NOMO-1 (cell line): ENCODE results near the gene PPAN.

Experiments used
- DNase-seq, 2 experiments: peaks; one replicate each; lab custom pipeline; 2025; ENCODE audit not compliant: unreplicated experiment in 2 of 2; lab: John Stamatoyannopoulos, UW

The PPAN gene

DNA sequence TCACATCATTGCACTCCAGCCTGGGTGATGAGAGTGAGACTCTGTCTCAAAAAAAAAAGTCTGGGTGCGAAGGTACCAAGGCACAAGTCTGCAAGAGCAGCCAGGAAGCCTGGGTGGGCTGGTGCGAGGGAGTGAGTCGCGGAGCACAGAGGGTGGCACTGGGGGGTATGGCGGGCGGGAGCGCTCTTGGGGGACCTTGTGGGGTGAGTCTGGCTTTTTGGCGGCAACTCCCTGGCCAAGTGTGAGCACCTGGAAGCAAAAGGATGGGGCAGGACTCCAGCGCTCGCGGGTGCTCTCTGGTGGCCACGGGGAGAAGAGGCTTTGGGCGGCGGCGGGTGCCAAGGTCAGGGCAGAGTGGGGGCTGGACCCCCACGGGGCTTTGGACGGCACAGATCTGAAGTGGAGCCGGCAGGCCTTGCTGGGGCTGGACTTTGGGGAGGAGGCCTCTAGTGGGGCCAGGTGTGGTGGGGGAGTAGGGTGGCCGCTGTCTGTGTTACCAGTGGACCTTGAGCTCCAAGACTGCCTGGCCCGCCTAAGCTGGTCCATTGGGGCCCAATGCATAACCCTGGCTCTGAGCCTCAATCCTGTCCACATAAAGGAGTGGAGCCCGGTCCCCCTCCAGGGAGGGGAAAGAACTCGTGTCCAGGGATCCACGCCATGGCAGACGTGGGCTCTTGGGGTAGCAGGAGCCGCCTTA is 6.9 kb downstream of the PPAN start:
- peak in 1 of 2 experiments; percentile 28 for DNase-seq

DNA sequence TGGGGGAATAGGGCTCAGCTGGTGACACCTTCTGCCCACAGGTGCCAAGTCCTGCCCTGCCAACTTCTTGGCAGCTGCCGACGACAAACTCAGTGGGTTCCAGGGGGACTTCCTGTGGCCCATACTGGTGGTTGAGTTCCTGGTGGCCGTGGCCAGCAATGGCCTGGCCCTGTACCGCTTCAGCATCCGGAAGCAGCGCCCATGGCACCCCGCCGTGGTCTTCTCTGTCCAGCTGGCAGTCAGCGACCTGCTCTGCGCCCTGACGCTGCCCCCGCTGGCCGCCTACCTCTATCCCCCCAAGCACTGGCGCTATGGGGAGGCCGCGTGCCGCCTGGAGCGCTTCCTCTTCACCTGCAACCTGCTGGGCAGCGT is 7.4 kb downstream of the PPAN start:
- DNase-seq, result no peak

DNA sequence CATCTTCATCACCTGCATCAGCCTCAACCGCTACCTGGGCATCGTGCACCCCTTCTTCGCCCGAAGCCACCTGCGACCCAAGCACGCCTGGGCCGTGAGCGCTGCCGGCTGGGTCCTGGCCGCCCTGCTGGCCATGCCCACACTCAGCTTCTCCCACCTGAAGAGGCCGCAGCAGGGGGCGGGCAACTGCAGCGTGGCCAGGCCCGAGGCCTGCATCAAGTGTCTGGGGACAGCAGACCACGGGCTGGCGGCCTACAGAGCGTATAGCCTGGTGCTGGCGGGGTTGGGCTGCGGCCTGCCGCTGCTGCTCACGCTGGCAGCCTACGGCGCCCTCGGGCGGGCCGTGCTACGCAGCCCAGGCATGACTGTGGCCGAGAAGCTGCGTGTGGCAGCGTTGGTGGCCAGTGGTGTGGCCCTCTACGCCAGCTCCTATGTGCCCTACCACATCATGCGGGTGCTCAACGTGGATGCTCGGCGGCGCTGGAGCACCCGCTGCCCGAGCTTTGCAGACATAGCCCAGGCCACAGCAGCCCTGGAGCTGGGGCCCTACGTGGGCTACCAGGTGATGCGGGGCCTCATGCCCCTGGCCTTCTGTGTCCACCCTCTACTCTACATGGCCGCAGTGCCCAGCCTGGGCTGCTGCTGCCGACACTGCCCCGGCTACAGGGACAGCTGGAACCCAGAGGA is 7.9 kb downstream of the PPAN start:
- DNase-seq, result no peak

DNA sequence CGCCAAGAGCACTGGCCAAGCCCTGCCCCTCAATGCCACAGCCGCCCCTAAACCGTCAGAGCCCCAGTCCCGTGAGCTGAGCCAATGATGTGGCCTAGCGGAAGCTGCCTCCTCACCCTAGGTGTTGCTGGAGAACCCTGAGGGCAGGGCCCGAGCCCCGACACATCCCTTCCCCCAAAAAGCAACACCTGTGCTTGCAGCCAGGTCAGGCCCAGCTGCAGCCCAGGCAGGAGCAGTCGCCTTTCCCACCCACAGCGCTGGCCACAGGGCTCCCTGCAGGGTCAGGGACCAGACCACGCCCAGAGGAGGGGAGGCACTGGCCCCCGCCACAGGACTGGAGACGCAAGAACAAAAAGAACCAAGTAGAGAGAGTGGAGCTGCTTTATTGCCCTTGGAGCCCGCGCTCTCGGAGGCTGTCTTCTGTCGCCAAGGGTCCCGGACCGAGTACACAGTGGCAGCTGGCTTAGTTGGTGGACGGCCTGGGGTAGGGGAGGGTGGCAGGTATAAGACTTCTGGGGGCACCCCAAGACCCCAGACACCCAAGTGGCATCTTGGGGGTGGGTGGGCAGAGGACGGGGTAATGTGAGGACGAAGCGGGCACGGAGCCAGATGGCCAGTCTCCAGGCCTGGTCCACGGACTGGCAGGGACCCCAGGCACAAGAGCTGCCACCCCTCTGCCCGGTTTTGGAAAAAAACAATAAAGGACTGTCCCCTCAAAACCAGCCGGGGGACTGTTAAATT is 8.7 kb downstream of the PPAN start:
- DNase-seq, result no peak

DNA sequence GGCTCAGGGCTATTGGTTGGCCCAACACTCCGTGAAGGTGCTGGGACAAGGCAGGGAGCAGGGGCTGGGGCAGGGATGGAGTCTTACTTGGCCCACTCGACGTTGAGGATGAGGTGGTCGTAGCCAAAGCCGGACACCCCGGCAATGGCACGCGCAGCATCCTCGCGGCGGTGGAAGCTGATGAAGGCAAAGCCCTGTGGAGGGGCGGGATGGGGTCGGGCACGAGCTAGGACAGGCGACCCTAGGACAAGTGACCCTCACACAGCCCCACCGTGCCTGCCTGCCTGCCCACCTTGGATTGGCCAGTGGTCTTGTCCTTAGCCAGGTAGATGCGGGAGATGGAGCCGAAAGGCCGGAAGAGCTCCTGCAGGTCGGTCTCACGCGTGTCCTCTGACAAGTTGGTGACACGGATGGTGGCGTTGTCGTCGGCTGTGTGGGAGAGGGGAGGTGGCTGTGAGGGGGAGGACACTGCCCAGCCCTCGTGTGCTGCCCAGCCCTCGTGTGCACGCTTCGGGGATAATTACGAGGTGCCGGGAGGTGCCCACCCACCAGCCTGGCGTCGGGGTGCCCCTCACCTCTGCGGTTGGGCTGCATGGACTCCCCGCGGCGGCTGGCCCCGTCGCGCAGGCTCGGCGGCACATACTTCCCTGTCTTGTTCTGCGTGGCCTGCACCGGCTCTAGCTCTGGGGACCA is 9.4 kb downstream of the PPAN start:
- no peak for DNase-seq

DNA sequence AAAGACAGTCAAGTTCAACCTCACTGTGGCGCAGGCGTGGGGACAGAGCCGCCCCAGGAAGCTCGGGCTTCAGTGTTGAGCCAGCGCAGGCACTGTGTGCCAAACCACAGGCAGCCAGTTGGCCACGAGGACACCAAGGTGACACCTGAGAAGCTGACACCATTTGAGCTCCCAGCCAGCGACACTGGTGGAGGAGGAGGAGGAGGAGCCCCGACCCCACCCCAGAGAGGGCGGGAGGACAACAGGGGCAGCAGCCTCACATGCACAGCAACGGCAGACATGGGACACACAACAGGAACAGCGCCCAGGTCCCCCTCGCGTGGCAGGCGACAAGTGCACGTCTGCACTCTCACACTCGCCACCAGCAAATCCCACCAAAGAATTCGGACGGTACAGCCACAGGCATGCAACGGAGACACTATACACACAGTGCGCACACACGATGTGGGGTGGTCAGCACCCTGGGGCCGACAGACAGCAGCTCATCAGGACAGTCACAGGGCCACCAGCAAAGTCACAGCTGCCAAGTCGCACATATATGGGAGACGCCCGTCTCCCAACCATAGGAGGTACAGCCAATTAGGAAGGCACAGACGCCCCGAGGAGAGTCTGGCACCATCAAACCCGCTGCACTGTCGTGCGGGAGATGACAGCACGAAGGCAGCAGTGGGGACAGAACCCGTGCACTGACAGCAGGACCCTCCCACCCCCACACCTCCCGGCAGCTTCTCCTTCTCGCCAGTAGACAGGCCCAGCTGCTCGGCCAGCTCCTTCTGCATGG is 10.1 kb downstream of the PPAN start:
- no peak for DNase-seq

DNA sequence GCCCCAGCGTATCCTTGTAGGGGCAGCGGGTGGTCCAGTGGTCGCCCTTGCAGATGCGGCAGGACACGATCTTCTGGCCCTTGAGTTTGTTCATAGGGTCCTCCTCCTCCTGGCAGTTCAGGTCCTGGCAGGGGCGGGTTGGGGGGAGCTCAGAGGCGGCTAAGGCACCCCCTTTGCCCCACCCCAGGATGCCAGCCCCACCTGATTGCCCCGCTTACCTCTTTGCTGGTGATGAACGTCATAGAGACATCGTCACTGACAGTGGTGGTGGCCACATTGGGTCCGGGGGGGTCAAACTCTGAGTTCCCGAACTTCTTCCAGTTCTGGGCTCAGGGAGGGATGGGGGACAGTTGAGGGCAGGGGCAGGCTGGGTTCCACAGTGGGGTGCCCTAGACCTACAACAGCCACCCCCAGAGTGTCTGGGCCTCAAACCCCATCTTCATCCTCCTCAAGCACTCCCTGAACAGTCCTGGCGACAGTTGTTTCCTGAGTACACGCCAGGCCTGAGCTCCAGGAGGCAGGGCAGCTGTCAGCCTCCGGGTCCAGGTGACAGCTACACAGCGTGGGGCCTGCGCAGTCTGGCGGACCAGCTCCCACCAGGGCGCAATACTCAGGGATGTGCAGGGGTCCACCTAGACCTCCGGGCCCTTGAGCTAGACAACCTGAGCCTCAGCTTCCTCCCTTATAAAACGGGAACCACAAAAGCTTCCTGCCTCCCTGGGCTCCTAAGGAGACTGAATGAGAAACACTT is 10.9 kb downstream of the PPAN start:
- no peak for DNase-seq

DNA sequence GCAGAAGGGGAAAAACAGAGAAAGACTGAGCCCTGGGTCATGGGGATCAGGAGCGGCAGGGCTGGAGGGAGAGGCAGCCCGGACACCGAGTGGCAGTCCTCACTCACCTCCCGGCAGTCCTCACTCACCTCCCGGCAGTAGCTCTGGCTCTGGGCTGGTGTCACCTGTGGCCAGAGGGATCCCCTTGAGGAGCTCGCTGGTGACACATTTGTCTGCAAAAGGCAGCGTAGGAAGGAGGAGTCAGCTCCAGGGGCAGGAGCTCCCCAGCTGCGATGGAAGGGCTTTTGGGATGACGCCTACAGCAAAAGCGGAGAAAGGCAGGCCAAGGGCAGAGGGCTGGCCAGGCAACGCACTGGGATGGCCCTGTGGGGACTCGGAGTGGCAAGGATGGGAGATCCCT is 12.8 kb downstream of the PPAN start:
- no peak for DNase-seq

DNA sequence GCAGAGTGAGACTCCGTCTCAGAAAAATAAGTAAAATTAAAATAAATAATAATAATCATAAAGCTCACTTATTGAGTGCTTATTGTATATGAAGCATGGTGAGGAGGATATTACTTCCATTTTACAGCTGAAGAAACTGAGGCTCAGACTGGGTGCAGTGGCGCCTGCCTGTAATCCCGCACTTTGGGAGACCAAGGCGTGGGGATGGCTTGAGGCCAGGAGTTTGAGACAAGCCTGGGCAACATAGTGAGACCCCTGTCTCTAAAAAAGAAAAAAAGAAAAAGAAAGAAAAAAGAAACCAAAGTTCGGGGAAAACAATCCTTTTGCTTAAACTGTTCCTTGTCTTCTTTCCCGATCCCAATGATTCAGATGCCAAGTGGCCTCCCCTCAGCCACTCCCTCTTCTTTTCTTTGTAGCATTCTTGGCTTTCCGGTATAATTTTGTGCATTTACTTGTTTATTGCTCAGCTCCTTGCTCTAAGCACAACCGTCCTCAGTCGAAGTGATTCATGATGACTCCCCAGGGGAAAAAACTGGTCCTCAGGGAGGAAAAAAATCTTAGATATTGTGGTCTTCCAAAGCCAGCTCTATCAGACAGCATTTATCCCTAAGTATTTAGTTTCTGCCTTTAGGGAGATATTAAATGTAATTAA is 14.5 kb downstream of the PPAN start:
- no peak for DNase-seq

DNA sequence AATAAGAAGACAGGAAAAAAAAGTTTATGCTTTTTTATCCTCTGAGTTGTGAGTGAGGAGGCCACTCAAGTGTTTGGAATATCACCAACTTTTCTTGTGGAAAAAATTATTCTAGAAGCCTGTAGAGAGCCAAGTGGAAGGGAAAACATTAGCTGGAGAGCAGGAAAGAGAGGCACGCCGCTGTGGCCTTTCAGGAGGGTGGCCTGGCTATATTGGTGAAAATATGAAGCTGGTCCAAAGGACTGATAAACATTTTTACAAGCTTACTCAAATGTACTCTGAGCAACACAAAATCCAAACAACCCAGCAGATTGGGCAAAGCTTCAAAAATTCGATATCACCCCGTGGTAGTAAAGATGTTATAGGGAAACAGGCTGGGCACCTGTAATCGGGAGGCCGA is 15.9 kb downstream of the PPAN start:
- DNase-seq, result no peak

DNA sequence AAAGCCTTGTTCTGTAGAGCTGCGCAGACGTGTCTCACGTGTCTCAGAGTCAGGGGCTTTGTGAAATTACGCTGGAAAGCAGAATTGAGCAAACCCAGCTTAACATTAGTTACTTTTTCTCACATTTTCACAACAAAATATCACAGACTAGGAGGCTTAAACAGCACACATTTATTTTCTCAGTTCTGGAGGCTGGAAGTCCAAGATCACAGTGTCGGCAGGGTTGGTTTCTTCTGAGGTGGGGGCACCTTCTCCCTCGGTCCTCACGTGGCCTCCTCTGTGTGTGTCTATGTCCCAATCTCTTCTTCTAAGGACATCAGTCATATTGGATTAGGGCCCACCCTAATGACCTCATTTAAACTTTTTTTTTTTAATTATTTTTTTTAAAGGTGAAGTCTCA is 18.3 kb downstream of the PPAN start:
- DNase-seq, result no peak

DNA sequence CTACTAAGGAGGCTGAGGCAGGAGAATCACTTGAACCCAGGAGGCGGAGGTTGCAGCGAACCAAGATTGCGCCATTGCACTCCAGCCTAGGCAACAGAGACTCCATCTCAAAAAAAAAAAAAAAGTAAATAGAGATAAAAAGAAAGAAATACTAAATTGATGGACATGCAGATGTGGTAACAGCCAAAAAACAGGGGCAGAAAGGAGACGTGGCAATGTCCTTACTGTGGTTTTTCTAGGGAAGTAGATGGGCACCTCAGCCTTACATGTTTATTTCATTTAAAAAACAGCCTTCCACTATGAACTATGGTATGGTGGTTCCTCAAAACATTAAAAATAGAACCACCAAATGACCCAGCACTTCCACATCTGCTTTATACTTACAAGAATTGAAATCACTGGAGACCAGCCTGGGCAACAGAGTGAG is 20.1 kb downstream of the PPAN start:
- peak; percentile 87 to 98 for DNase-seq

DNA sequence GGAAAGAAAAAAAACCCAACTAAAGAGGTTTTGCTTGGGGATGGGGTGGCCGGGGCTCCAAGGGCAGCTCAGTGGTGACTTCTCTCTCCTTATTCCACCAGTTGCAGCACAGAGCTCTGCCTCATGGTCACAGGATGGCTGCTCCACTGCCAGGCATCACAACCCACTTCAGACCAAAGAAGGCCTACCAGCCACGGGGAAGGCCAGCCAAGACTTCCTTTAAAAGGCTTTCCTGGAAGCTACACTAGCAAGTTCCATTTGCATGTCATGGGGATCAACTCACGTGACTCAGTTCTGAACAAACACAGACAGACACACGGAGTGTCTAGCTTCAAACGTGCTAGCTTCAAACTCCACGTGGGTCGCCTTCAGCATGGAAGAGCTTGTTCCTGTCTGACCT is 26.7 kb downstream of the PPAN start:
- DNase-seq, result no peak

DNA sequence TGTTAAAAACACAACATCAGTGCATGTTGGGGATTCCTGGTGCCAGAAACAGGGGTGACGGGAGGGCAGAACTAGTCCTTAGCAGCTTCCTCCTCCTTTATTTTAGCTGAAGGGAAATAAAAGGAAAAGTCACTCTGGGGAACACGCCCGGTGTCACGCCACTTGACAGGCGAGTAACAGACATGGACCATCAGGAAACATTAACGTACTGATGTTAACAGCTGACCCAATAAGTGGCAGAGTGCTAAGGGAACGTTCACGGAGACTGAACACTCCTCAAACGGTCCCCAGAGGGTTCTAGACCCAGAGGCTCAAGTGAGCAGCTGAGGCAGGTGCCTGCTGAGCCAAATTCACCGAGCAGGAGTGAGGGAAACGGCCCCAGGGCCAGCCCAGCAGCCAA is 27.4 kb downstream of the PPAN start:
- DNase-seq, result no peak

DNA sequence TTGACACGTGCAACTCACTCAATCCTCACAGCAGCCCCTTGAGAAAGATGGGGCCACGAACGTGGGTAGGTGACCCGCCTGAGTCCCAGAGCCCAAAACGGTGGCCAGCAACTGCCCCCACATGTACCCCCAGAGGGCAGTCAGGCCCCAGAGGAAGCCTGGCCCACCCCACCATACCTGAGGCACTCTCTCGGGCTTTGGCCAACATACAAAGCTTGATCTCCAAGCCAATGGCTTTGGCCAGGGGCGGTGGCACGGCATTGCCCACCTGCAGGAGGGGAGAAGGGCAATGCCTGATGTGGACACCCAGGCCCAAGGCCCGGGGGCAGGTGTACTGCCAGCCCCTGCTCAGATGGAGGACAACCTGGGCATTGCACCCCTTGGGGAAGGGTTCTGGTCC is 27.9 kb downstream of the PPAN start:
- DNase-seq, result no peak

DNA sequence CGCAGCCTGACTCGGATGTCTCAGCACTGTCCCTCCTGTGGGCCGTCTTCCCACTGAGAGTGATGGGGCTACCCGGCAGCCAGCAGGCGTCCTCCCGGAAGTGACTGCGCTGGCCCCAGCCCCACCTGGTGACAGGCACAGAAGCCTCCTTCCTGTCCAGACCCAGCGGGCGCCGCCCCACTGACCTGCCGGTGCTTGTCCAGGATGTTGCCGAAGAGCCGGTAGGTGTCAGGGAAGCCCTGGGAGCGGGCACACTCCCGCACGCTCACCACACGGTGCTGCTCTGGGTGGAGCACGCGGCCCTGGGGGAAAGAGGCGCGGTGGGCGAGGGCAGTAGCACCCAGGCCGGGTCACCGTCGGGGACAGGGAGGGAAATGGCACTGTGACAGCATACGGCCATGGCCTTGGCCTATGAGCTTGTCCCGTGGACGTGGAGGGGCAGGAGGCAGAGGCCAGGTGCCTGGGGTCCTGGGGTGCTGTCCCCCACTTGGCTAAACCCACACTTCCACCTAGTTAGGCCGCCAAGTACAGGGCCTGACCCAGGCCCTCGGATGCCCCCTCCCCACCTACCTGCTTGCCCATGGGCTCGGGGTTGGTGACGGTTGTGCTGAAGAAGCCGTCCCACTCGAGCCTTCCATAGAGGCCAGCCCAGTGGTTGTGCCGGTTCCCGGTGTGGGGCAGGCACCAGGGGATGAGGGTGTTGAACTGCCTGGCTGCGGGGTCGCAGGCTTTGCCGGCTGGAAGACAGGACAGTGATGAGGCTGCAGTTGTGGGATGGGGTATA is 29.6 kb downstream of the PPAN start:
- no peak for DNase-seq

DNA sequence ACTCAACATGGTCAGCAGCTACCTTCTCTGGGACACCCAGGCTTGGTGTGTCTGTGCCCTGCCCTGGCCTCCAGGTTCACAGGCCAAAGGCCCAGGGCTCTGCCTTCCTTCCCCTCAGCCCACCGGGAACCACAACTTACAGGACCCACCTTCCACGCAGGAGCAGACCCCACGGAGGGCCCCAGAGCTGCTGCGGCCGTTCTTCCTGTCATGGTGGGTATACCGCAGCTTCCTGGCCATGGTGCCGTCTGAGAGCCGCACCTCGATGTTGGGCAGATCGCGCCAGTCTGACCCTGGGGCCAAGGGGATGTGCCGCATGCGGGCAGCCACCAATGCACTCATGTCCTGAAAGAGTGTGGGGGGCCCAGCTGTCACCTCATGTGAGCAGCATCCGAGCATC is 30.8 kb downstream of the PPAN start:
- no peak for DNase-seq

DNA sequence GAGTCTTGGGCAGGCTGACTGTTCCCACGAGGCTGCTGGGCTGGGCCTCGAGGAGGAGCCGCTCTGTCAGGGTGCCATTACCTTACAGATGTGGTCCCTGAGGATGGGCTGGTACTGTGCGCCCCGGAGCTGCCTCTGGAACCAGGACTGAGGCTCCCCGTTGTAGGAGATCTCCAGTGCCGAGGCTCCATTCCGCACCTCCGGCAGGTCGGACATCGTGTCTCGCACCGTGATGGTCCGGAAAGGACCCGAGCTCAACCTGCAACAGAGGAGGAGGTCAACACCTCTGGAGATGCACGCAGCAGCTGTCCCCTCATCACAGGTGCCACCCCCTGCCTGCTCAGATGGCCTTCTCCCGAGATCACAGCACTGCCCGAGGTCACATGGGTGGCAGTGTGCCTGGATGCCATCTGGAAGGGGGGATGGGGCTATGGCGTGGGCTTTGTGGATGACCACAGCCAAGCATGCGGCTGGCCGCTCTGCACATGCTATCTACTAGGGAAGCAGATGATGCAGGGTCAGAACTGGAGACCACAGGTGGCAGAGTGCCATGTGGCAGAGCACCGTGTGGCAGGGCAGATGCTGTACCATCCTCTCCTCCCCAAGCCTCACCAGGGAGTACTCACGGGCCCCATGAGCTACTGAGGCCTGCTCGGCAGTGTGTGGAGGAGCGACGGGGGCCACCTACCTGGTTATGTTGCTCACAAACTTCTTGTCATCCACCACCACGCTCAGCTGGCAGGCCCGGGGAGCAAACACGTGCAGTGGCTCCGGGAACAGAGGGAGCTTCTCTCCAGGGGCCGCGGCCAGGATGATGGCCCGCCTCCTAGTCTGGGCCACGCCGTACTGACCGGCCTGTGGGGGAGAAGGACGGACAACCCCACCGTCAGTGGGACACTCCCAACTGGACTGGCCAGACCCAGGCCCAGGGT is 31.9 kb downstream of the PPAN start:
- DNase-seq, result no peak
